NCI-H146 treated with DMSO at 0.1 percent for 48 hours (cell line): ENCODE measurements around the gene MFSD12.

ENCODE experiments used
- DNase-seq: peaks from one replicate; lab custom pipeline; 2025; ENCODE audit not compliant: unreplicated experiment; lab: John Stamatoyannopoulos, UW

MFSD12 gene

GRCh38 chr19:3557461-3558248 is at the start of gene MFSD12:
MFSD12 (minus strand) TSS chr19:3557586; CDS start chr19:3557403, 183 bp downstream.
- peak; percentile 71 for DNase-seq

GRCh38 chr19:3606690-3607289 is 49.4 kb upstream of the MFSD12 start, which contains the start of gene TBXA2R:
TBXA2R (minus strand) TSS chr19:3606875; CDS start chr19:3600634, 6,241 bp downstream.
- peak; percentile 5 for DNase-seq

- DNase-seq = peak; percentile 13
Observed at GRCh38 chr19:3606174-3606689, 48.8 kb upstream of the MFSD12 start.

GRCh38 chr19:3605770-3606169 is 48.4 kb upstream of the MFSD12 start:
- no peak for DNase-seq

- no peak for DNase-seq
Observed at GRCh38 chr19:3605361-3605760, 48.0 kb upstream of the MFSD12 start.

- DNase-seq = no peak
Observed at GRCh38 chr19:3604987-3605343, 47.6 kb upstream of the MFSD12 start.

GRCh38 chr19:3604227-3604986 is 47.0 kb upstream of the MFSD12 start:
- DNase-seq = no peak

GRCh38 chr19:3603121-3603811 is 45.9 kb upstream of the MFSD12 start:
- no peak for DNase-seq

- no peak for DNase-seq
Observed at GRCh38 chr19:3601021-3601420, 43.6 kb upstream of the MFSD12 start.

- no peak for DNase-seq
Observed at GRCh38 chr19:3599776-3600187, 42.4 kb upstream of the MFSD12 start.

- no peak for DNase-seq
Observed at GRCh38 chr19:3595521-3596061, 38.2 kb upstream of the MFSD12 start.

GRCh38 chr19:3593156-3593555 is 35.8 kb upstream of the MFSD12 start:
- DNase-seq = no peak

- no peak for DNase-seq
Observed at GRCh38 chr19:3591876-3592613, 34.7 kb upstream of the MFSD12 start.

GRCh38 chr19:3590991-3591659 is 33.7 kb upstream of the MFSD12 start:
- DNase-seq = no peak

- no peak for DNase-seq
Observed at GRCh38 chr19:3589949-3590348, 32.6 kb upstream of the MFSD12 start.

- no peak for DNase-seq
Observed at GRCh38 chr19:3589439-3589838, 32.1 kb upstream of the MFSD12 start.

- DNase-seq = no peak
Observed at GRCh38 chr19:3586707-3587346, 29.4 kb upstream of the MFSD12 start.

- no peak for DNase-seq
Observed at GRCh38 chr19:3586127-3586626, 28.8 kb upstream of the MFSD12 start.
